K562 (cell line): Measurements from ENCODE around the gene CAPRIN1. TPM values are rescaled to one million over a fixed set of nuclear protein-coding genes. Genes with fewer than 3 reads are reported as not detected.
A peak's percentile ranks its signal among the peaks of the same experiment; 100 is the strongest.

Source experiments
- CAMTA2 ChIP-seq: fragments of 250-450 bp; sonication (Bioruptor Pico); conservative IDR thresholded peaks from 2 replicates; pipeline ENCODE4 v1.5.1; 2022
- KAT7 ChIP-seq: sonication (generic); formaldehyde crosslinking; IDR thresholded peaks from 2 replicates; pipeline ENCODE4 v1.8.0; 2022; ENCODE audit warnings: missing genetic modification reagents, mild to moderate bottlenecking, borderline replicate concordance
- MBD2 ChIP-seq: sonication (generic); IDR thresholded peaks from 2 replicates; pipeline ENCODE4 v1.6.1; 2016; ENCODE audit warnings: low read depth, borderline replicate concordance
- NFRKB ChIP-seq: fragments of 450-650 bp; IDR thresholded peaks from 2 replicates; pipeline ENCODE4 v1.6.1; 2016; ENCODE audit warnings: low read depth
- NR2C2 ChIP-seq, 2 experiments: fragments of 200-800 bp in 1 of 2; sonication (Bioruptor generic) in 1 of 2; sonication (generic) in 1 of 2; formaldehyde crosslinking in 1 of 2; IDR thresholded peaks; 2 replicates each; pipeline versions ENCODE4 v1.6.1 to v1.8.0; 2016 to 2022; ENCODE audit warnings: mild to moderate bottlenecking in 1 of 2, missing compliant biosample characterization in 1 of 2, missing genetic modification characterization in 1 of 2, missing genetic modification reagents in 1 of 2
- PHF8 ChIP-seq: fragments of 200-600 bp; sonication (generic); IDR thresholded peaks from 2 replicates; pipeline ENCODE4 v1.6.1; 2012; ENCODE audit warnings: mixed run types, mild to moderate bottlenecking, inconsistent platforms, low read length, moderate library complexity, borderline replicate concordance
- PML ChIP-seq: IDR thresholded peaks from 2 replicates; pipeline ENCODE4 v1.6.1; 2012; ENCODE audit warnings: low read length, inconsistent platforms
- RBFOX2 ChIP-seq: fragments of 200-400 bp; formaldehyde crosslinking; IDR thresholded peaks from 2 replicates; pipeline ENCODE4 v1.6.1; 2017; ENCODE audit warnings: low read depth, mild to moderate bottlenecking, low read length, moderate library complexity
- SP1 ChIP-seq: sonication (generic); formaldehyde crosslinking; IDR thresholded peaks from 2 replicates; pipeline ENCODE4 v1.8.1; 2022; ENCODE audit warnings: mild to moderate bottlenecking, missing genetic modification reagents
- SUPT5H ChIP-seq: fragments of 450-650 bp; IDR thresholded peaks from 2 replicates; pipeline ENCODE4 v1.6.1; 2016
- ZNF12 ChIP-seq: sonication (generic); formaldehyde crosslinking; IDR thresholded peaks from 2 replicates; pipeline ENCODE4 v1.4.0; 2020; ENCODE audit warnings: mild to moderate bottlenecking, missing genetic modification reagents
- ZNF165 ChIP-seq: fragments of 250-450 bp; sonication (Bioruptor Pico); IDR thresholded peaks from 2 replicates; pipeline ENCODE4 v1.4.0; 2020; ENCODE audit warnings: borderline replicate concordance
- ZNF174 ChIP-seq: fragments of 250-450 bp; sonication (Bioruptor Pico); IDR thresholded peaks from 2 replicates; pipeline ENCODE4 v1.4.0; 2020; ENCODE audit warnings: mild to moderate bottlenecking
- ZNF644 ChIP-seq: fragments of 200-800 bp; sonication (Bioruptor generic); IDR thresholded peaks from 2 replicates; pipeline ENCODE4 v1.6.1; 2016; ENCODE audit warnings: low read depth, missing genetic modification characterization, missing compliant biosample characterization
- ZNF668 ChIP-seq: fragments of 250-450 bp; sonication (Bioruptor Pico); IDR thresholded peaks from 2 replicates; pipeline ENCODE4 v1.8.0; 2022; ENCODE audit warnings: mild to moderate bottlenecking, inconsistent platforms
- polyA plus RNA-seq, 8 experiments: library from polyadenylated mRNA; depleted of rRNA in 4 of 8; stranded (reverse) in 5 of 8; unstranded in 3 of 8; fragments of >200 nt; fragmentation: Nextera tagmentation in 2 of 8; fragmentation: Illumina TruSeq in 1 of 8; extraction: Ambion mirVana in 2 of 8; extraction: Trizol in 1 of 8; gene quantifications; 2 replicates each; pipeline versions ENCODE4 v1.2.1 to v1.2.3, GENCODE V29; 2011 to 2014; ENCODE audit warnings: inconsistent platforms in 1 of 8, missing spikeins in 1 of 8
- total RNA-seq, 7 experiments: library from RNA; depleted of rRNA in 6 of 7; stranded (reverse); fragments of >200 nt in 6 of 7; fragmentation: Illumina TruSeq in 2 of 7; extraction: Trizol in 2 of 7; gene quantifications; 2 replicates each; pipeline versions ENCODE4 v1.2.1 to v1.2.3, GENCODE V29; 2011 to 2021; ENCODE audit warnings: low replicate concordance in 1 of 7
- TF ChIP-seq, protein P1 (sequence below): fragments of 450-650 bp; IDR thresholded peaks from 2 replicates; pipeline ENCODE4 v1.6.1; 2016; ENCODE audit warnings: mild to moderate bottlenecking, moderate library complexity
- TF ChIP-seq, protein P2 (sequence below): sonication (generic); formaldehyde crosslinking; IDR thresholded peaks from 2 replicates; pipeline ENCODE4 v1.8.0; 2022; ENCODE audit warnings: missing genetic modification reagents, mild to moderate bottlenecking, moderate library complexity, borderline replicate concordance

Gene CAPRIN1
- total and polyA plus RNA-seq, 9 of the 15 experiments (the other 6 are each of a cell fraction or from before 2014, with no cell fraction given): 49.6 to 271 (median 244) TPM

DNA sequence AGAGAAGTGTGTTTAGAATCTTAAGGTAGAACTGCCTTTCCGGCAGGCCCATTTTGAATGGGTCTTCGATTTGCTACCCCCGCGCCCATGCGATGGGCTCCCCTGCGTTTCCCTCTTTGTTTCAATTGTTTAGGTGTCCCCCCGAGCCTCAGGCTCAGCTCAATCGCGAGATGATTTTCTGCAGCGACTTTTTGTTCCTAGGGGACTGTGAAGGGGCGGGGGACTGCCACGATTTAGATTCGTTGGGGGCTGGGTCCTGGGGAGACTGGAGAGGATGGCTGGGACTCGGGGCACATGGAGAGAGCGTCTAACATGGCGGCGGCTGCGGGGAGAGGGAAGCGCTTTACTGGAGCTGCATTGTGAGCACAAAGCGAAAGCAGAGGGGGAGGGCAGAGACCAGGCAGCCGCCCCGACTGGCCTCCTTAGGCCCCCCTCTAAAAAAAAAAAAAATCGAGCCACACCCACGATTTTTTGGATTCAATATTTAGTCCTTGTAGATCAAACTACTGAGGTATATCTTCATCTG, 1.7 kb downstream of the CAPRIN1 start (continued):
- TF ChIP-seq KAT7: no peak; the same call in none of the 2 replicates
- TF ChIP-seq, protein P1, sequence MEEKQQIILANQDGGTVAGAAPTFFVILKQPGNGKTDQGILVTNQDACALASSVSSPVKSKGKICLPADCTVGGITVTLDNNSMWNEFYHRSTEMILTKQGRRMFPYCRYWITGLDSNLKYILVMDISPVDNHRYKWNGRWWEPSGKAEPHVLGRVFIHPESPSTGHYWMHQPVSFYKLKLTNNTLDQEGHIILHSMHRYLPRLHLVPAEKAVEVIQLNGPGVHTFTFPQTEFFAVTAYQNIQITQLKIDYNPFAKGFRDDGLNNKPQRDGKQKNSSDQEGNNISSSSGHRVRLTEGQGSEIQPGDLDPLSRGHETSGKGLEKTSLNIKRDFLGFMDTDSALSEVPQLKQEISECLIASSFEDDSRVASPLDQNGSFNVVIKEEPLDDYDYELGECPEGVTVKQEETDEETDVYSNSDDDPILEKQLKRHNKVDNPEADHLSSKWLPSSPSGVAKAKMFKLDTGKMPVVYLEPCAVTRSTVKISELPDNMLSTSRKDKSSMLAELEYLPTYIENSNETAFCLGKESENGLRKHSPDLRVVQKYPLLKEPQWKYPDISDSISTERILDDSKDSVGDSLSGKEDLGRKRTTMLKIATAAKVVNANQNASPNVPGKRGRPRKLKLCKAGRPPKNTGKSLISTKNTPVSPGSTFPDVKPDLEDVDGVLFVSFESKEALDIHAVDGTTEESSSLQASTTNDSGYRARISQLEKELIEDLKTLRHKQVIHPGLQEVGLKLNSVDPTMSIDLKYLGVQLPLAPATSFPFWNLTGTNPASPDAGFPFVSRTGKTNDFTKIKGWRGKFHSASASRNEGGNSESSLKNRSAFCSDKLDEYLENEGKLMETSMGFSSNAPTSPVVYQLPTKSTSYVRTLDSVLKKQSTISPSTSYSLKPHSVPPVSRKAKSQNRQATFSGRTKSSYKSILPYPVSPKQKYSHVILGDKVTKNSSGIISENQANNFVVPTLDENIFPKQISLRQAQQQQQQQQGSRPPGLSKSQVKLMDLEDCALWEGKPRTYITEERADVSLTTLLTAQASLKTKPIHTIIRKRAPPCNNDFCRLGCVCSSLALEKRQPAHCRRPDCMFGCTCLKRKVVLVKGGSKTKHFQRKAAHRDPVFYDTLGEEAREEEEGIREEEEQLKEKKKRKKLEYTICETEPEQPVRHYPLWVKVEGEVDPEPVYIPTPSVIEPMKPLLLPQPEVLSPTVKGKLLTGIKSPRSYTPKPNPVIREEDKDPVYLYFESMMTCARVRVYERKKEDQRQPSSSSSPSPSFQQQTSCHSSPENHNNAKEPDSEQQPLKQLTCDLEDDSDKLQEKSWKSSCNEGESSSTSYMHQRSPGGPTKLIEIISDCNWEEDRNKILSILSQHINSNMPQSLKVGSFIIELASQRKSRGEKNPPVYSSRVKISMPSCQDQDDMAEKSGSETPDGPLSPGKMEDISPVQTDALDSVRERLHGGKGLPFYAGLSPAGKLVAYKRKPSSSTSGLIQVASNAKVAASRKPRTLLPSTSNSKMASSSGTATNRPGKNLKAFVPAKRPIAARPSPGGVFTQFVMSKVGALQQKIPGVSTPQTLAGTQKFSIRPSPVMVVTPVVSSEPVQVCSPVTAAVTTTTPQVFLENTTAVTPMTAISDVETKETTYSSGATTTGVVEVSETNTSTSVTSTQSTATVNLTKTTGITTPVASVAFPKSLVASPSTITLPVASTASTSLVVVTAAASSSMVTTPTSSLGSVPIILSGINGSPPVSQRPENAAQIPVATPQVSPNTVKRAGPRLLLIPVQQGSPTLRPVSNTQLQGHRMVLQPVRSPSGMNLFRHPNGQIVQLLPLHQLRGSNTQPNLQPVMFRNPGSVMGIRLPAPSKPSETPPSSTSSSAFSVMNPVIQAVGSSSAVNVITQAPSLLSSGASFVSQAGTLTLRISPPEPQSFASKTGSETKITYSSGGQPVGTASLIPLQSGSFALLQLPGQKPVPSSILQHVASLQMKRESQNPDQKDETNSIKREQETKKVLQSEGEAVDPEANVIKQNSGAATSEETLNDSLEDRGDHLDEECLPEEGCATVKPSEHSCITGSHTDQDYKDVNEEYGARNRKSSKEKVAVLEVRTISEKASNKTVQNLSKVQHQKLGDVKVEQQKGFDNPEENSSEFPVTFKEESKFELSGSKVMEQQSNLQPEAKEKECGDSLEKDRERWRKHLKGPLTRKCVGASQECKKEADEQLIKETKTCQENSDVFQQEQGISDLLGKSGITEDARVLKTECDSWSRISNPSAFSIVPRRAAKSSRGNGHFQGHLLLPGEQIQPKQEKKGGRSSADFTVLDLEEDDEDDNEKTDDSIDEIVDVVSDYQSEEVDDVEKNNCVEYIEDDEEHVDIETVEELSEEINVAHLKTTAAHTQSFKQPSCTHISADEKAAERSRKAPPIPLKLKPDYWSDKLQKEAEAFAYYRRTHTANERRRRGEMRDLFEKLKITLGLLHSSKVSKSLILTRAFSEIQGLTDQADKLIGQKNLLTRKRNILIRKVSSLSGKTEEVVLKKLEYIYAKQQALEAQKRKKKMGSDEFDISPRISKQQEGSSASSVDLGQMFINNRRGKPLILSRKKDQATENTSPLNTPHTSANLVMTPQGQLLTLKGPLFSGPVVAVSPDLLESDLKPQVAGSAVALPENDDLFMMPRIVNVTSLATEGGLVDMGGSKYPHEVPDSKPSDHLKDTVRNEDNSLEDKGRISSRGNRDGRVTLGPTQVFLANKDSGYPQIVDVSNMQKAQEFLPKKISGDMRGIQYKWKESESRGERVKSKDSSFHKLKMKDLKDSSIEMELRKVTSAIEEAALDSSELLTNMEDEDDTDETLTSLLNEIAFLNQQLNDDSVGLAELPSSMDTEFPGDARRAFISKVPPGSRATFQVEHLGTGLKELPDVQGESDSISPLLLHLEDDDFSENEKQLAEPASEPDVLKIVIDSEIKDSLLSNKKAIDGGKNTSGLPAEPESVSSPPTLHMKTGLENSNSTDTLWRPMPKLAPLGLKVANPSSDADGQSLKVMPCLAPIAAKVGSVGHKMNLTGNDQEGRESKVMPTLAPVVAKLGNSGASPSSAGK: no peak
- TF ChIP-seq ZNF165: no peak
- TF ChIP-seq ZNF174 (CRISPR knock-in tag): no peak
- peak; percentile 46 for TF ChIP-seq RBFOX2
- peak; percentile 35; the same call in 1 of the 2 replicates for TF ChIP-seq MBD2
- TF ChIP-seq ZNF644 (tag): no peak
- peak; percentile 23; the same call in 1 of the 2 replicates for TF ChIP-seq SP1
- TF ChIP-seq CAMTA2: no peak
- TF ChIP-seq ZNF12 (CRISPR knock-in tag): no peak
- TF ChIP-seq PHF8: peak; percentile 30; the same call in 1 of the 2 replicates
- no peak for TF ChIP-seq NR2C2 (CRISPR knock-in tag; IDR thresholded peaks at IDR 0.05)
- no peak for TF ChIP-seq NR2C2 (tag; IDR thresholded peaks at IDR 0.05)
- TF ChIP-seq SUPT5H: peak; percentile 52; the same call in 1 of the 2 replicates
- TF ChIP-seq PML: peak; percentile 50; the same call in 1 of the 2 replicates
- TF ChIP-seq, protein P2, sequence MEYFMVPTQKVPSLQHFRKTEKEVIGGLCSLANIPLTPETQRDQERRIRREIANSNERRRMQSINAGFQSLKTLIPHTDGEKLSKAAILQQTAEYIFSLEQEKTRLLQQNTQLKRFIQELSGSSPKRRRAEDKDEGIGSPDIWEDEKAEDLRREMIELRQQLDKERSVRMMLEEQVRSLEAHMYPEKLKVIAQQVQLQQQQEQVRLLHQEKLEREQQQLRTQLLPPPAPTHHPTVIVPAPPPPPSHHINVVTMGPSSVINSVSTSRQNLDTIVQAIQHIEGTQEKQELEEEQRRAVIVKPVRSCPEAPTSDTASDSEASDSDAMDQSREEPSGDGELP (CRISPR knock-in tag): 0 out of 2 replicates have a peak, but pooled peaks have one; percentile 24
- TF ChIP-seq ZNF668: no peak
- peak; percentile 83; the same call in 1 of the 2 replicates for TF ChIP-seq NFRKB
